GM12872 (cell line): ENCODE measurements around the gene TMEM131.

Source experiments
- CTCF ChIP-seq: IDR thresholded peaks from 3 replicates; pipeline ENCODE4 v1.5.1; 2011; ENCODE audit warnings: low read depth, mild to moderate bottlenecking, low read length, moderate library complexity; ENCODE audit not compliant: insufficient read depth

TMEM131 gene

GRCh38 chr2:97717613-97717995 is 278.1 kb downstream of the TMEM131 start:
- no peak for TF ChIP-seq CTCF

- no peak for TF ChIP-seq CTCF
Observed at GRCh38 chr2:97716695-97717612, 278.8 kb downstream of the TMEM131 start.

- TF ChIP-seq CTCF: no peak
Observed at GRCh38 chr2:97715951-97716694, 279.6 kb downstream of the TMEM131 start.

- TF ChIP-seq CTCF: no peak
Observed at GRCh38 chr2:97714950-97715652, 280.6 kb downstream of the TMEM131 start.

- no peak for TF ChIP-seq CTCF
Observed at GRCh38 chr2:97714084-97714949, 281.4 kb downstream of the TMEM131 start.

- TF ChIP-seq CTCF: no peak
Observed at GRCh38 chr2:97713296-97714083, 282.3 kb downstream of the TMEM131 start, which contains the start of gene ZAP70. ZAP70 (plus strand) TSS chr2:97713576; CDS start chr2:97724037, 10,461 bp downstream.
